C4-2B (cell line): ENCODE results near the gene STAB2.

ENCODE experiments used
- CTCF ChIP-seq: fragments of 450-650 bp; conservative IDR thresholded peaks from 2 replicates; pipeline ENCODE4 v1.5.1; 2017; ENCODE audit warnings: mild to moderate bottlenecking
- ZFX ChIP-seq: fragments of 450-650 bp; IDR thresholded peaks from 2 replicates; pipeline ENCODE4 v1.6.1; 2017

- TF ChIP-seq CTCF (no peak), ZFX (no peak)
These were observed 60.2 kb downstream of the STAB2 start for GRCh38 chr12:103647267-103647666.
